Measurements from ENCODE around the gene PAK4. TPM values are rescaled to one million over a fixed set of nuclear protein-coding genes. Genes with fewer than 3 reads are reported as not detected.

PAK4 gene
- total RNA-seq, 1 experiment from 2014 or later, result 63.1 TPM

- H2BK12ac ChIP-seq (ENCODE audit: insufficient read length, low read depth, low read length), result no peak overlapping the region
- H3K4me1 ChIP-seq (ENCODE audit: insufficient read depth, low read length), result no peaks in the 10 kb centered on the region
- H4K5ac ChIP-seq (ENCODE audit: insufficient read length, low read depth, low read length), result no peak overlapping the region
- no peak overlapping the region for H4K91ac ChIP-seq (ENCODE audit: insufficient read length, low read depth, low read length)
- no peak overlapping the region for H3T11ph ChIP-seq (ENCODE audit: low read length)
- peaks cover 0 to 6% (median 0%) of the 10 kb centered on the region in 3 experiments; a peak in 2 of 7 replicates for H3K36me3 Mint-ChIP-seq (ENCODE audit: insufficient read depth in 1 of 3, low read depth in 3 of 3)
- H2BK15ac ChIP-seq (ENCODE audit: low read depth, low read length), result no peak overlapping the region
- no peaks in the 10 kb centered on the region for H3K23me2 ChIP-seq (ENCODE audit: insufficient read length, low read depth, low read length, poor library complexity, severe bottlenecking)
- no CpG with 5 or more reads among the region's 8 CpGs for WGBS (ENCODE audit: extremely low coverage, insufficient read length, low lambda C conversion rate)
- no peak overlapping the region for H2AFZ ChIP-seq (ENCODE audit: low read length)
- H3K14ac ChIP-seq (ENCODE audit: insufficient read depth, low read length), result no peak overlapping the region
- H4K8ac ChIP-seq (replicated peaks; ENCODE audit: insufficient read length, low read depth, low read length), result no peak overlapping the region
- H3K4me3 Mint-ChIP-seq, result no peak overlapping the region
- peaks cover 10% of the 10 kb centered on the region for H3K27me3 Mint-ChIP-seq (ENCODE audit: low read depth)
- H3K4ac ChIP-seq (ENCODE audit: low read depth, low read length), result no peak overlapping the region
- no peaks in the 10 kb centered on the region for H3K79me1 ChIP-seq (ENCODE audit: insufficient read depth, low read depth, low read length, poor library complexity, severe bottlenecking)
- no peak overlapping the region for H3K23ac ChIP-seq (ENCODE audit: insufficient read length, low read depth, low read length)
- no peak overlapping the region for H2AK5ac ChIP-seq (ENCODE audit: insufficient read length, low read length)
- TF ChIP-seq CTCF (conservative IDR thresholded peaks at IDR 0.05), result no peak
- no peak overlapping the region for H2BK120ac ChIP-seq (ENCODE audit: low read depth, low read length, poor library complexity, severe bottlenecking)
- H3K79me2 ChIP-seq (ENCODE audit: insufficient read depth, low read length), result no peaks in the 10 kb centered on the region
- no peak overlapping the region for H3K18ac ChIP-seq (ENCODE audit: insufficient read length, low read depth, low read length)
- no peak overlapping the region for H3K27ac ChIP-seq (ENCODE audit: insufficient read length, low read depth, low read length)
- no peak overlapping the region for H3K27ac Mint-ChIP-seq
- no peak overlapping the region for H2BK5ac ChIP-seq (ENCODE audit: insufficient read length, low read length)
- no peak for DNase-seq
- no peaks in the 10 kb centered on the region for H3K9me3 ChIP-seq (ENCODE audit: control insufficient read depth, low read depth, low read length)
- no peak overlapping the region for H3K4me2 ChIP-seq (ENCODE audit: insufficient read depth, insufficient read length, low read length)
- H3K56ac ChIP-seq (ENCODE audit: insufficient read length, low read depth, low read length), result no peak overlapping the region
- H4K20me1 ChIP-seq (ENCODE audit: control insufficient read depth, insufficient read depth, insufficient read length), result no peaks in the 10 kb centered on the region
- H2BK20ac ChIP-seq (ENCODE audit: low read depth, low read length, poor library complexity, severe bottlenecking), result no peak overlapping the region
- no peaks in the 10 kb centered on the region for H3K27me3 ChIP-seq (ENCODE audit: insufficient read depth, low read length)
- H3K4me1 Mint-ChIP-seq, result peaks cover 2 to 19% of the 10 kb centered on the region in 2 experiments; a peak in 2 of 4 replicates
- H3K9me3 Mint-ChIP-seq, result no peaks in the 10 kb centered on the region
- H3K9ac ChIP-seq (ENCODE audit: extremely low read depth, insufficient read length, low read length), result no peak overlapping the region
Observed at GRCh38 chr19:39186391-39186790, 60.8 kb downstream of the PAK4 start.

Measured in H9 (cell line).